ENCODE data around the gene FOXG1. TPM values are rescaled to one million over a fixed set of nuclear protein-coding genes. Genes with fewer than 3 reads are reported as not detected.

Gene FOXG1
- total and polyA plus RNA-seq, 9 of the 15 experiments (the other 6 are each of a cell fraction or from before 2014, with no cell fraction given), result 0.56 to 3.7 (median 0.85) TPM

DNA sequence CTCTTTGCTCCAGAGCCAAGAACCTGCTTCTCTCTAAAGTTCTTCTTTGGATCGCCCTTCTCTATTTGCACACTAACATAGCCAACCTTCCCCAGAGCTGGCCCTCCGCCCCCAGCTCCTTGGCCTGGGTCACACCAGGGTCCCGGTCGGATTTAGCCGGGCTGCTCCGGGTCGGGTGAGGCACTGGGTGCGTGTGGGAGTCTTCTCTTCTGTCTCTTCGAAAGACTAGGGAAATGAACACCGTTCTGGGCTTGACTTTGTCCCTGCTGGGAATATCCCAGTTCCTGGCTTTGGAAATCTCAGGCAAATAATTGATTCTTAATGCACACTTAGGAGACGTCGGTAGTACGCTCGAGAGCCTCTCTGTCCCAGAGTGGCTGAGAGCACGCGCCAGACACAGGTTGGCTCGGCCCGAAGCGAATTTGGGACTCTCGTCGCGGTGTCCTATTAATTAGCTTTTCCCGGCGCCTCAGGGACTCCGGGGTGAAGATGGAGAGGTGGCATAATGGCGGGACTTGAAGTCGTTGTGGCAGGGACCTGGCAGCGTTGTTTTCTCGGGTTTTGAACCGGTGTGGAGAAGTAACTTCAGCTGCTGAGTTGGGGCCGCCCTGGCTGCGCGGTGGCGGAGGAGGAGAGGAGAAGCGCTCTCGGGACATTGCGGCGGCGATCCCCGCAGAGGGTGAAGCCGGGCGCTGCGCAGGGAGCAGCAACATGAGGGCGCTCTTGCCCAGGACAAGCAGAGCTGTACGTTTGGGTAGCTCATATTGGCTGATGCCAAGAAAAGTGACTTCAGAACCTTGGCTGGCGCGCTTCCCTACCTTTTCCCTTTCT lies 7.5 kb downstream of the FOXG1 start (continued):
- TF ChIP-seq, protein P1, sequence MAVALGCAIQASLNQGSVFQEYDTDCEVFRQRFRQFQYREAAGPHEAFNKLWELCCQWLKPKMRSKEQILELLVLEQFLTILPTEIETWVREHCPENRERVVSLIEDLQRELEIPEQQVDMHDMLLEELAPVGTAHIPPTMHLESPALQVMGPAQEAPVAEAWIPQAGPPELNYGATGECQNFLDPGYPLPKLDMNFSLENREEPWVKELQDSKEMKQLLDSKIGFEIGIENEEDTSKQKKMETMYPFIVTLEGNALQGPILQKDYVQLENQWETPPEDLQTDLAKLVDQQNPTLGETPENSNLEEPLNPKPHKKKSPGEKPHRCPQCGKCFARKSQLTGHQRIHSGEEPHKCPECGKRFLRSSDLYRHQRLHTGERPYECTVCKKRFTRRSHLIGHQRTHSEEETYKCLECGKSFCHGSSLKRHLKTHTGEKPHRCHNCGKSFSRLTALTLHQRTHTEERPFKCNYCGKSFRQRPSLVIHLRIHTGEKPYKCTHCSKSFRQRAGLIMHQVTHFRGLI (CRISPR knock-in tag; IDR thresholded peaks at IDR 0.05), result no peak
- TF ChIP-seq, protein P2, sequence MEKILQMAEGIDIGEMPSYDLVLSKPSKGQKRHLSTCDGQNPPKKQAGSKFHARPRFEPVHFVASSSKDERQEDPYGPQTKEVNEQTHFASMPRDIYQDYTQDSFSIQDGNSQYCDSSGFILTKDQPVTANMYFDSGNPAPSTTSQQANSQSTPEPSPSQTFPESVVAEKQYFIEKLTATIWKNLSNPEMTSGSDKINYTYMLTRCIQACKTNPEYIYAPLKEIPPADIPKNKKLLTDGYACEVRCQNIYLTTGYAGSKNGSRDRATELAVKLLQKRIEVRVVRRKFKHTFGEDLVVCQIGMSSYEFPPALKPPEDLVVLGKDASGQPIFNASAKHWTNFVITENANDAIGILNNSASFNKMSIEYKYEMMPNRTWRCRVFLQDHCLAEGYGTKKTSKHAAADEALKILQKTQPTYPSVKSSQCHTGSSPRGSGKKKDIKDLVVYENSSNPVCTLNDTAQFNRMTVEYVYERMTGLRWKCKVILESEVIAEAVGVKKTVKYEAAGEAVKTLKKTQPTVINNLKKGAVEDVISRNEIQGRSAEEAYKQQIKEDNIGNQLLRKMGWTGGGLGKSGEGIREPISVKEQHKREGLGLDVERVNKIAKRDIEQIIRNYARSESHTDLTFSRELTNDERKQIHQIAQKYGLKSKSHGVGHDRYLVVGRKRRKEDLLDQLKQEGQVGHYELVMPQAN (IDR thresholded peaks at IDR 0.05; ENCODE audit: borderline replicate concordance), result no peak
- TF ChIP-seq CEBPG (CRISPR knock-in tag; IDR thresholded peaks at IDR 0.05) (no peak), CEBPG (tag; conservative IDR thresholded peaks at IDR 0.05 in 1 of 2, IDR thresholded peaks at IDR 0.05 in 1 of 2) (no peak), PHTF2 (CRISPR knock-in tag; IDR thresholded peaks at IDR 0.05) (no peak), RBBP5 (IDR thresholded peaks at IDR 0.05; ENCODE audit: borderline replicate concordance, insufficient read depth, low read length, poor library complexity, severe bottlenecking) (no peak), FIP1L1 (IDR thresholded peaks at IDR 0.05; ENCODE audit: low read depth, low read length, poor library complexity, severe bottlenecking) (no peak), NCOA1 (IDR thresholded peaks at IDR 0.05; ENCODE audit: low read depth) (no peak), ZNF507 (tag; conservative IDR thresholded peaks at IDR 0.05) (no peak), STAG1 (CRISPR knock-in tag; IDR thresholded peaks at IDR 0.05; ENCODE audit: borderline replicate concordance) (0 out of 2 replicates have a peak, but pooled peaks have one; percentile 16), SNRNP70 (optimal IDR thresholded peaks at IDR 0.05; ENCODE audit: low read depth, low read length) (no peak), ZNF3 (CRISPR knock-in tag; IDR thresholded peaks at IDR 0.05) (no peak), SMC3 (conservative IDR thresholded peaks at IDR 0.05; ENCODE audit: insufficient read depth, low read depth, low read length) (peak; percentile 23; the same call in 1 of the 2 replicates)
- TF ChIP-seq, protein P3, sequence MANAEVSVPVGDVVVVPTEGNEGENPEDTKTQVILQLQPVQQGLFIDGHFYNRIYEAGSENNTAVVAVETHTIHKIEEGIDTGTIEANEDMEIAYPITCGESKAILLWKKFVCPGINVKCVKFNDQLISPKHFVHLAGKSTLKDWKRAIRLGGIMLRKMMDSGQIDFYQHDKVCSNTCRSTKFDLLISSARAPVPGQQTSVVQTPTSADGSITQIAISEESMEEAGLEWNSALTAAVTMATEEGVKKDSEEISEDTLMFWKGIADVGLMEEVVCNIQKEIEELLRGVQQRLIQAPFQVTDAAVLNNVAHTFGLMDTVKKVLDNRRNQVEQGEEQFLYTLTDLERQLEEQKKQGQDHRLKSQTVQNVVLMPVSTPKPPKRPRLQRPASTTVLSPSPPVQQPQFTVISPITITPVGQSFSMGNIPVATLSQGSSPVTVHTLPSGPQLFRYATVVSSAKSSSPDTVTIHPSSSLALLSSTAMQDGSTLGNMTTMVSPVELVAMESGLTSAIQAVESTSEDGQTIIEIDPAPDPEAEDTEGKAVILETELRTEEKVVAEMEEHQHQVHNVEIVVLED (CRISPR knock-in tag; IDR thresholded peaks at IDR 0.05), result no peak
- TF ChIP-seq, protein P4, sequence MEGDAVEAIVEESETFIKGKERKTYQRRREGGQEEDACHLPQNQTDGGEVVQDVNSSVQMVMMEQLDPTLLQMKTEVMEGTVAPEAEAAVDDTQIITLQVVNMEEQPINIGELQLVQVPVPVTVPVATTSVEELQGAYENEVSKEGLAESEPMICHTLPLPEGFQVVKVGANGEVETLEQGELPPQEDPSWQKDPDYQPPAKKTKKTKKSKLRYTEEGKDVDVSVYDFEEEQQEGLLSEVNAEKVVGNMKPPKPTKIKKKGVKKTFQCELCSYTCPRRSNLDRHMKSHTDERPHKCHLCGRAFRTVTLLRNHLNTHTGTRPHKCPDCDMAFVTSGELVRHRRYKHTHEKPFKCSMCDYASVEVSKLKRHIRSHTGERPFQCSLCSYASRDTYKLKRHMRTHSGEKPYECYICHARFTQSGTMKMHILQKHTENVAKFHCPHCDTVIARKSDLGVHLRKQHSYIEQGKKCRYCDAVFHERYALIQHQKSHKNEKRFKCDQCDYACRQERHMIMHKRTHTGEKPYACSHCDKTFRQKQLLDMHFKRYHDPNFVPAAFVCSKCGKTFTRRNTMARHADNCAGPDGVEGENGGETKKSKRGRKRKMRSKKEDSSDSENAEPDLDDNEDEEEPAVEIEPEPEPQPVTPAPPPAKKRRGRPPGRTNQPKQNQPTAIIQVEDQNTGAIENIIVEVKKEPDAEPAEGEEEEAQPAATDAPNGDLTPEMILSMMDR (IDR thresholded peaks at IDR 0.05 in 2 of 3, conservative IDR thresholded peaks at IDR 0.05 in 1 of 3; ENCODE audit: insufficient read depth in 2 of 3, low read depth in 1 of 3, low read length in 3 of 3), result peak; percentile 53 to 62 (median 55)
- TF ChIP-seq, protein P5, sequence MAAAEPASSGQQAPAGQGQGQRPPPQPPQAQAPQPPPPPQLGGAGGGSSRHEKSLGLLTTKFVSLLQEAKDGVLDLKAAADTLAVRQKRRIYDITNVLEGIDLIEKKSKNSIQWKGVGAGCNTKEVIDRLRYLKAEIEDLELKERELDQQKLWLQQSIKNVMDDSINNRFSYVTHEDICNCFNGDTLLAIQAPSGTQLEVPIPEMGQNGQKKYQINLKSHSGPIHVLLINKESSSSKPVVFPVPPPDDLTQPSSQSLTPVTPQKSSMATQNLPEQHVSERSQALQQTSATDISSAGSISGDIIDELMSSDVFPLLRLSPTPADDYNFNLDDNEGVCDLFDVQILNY (CRISPR knock-in tag; IDR thresholded peaks at IDR 0.05), result no peak
